ENCODE measurements around the gene COL10A1. TPM values are rescaled to one million over a fixed set of nuclear protein-coding genes. Genes with fewer than 3 reads are reported as not detected.

Gene COL10A1
- total and polyA plus RNA-seq, 9 donors: 0.18 to 4.4 (median 0.70) TPM; not detected in 1

DNA sequence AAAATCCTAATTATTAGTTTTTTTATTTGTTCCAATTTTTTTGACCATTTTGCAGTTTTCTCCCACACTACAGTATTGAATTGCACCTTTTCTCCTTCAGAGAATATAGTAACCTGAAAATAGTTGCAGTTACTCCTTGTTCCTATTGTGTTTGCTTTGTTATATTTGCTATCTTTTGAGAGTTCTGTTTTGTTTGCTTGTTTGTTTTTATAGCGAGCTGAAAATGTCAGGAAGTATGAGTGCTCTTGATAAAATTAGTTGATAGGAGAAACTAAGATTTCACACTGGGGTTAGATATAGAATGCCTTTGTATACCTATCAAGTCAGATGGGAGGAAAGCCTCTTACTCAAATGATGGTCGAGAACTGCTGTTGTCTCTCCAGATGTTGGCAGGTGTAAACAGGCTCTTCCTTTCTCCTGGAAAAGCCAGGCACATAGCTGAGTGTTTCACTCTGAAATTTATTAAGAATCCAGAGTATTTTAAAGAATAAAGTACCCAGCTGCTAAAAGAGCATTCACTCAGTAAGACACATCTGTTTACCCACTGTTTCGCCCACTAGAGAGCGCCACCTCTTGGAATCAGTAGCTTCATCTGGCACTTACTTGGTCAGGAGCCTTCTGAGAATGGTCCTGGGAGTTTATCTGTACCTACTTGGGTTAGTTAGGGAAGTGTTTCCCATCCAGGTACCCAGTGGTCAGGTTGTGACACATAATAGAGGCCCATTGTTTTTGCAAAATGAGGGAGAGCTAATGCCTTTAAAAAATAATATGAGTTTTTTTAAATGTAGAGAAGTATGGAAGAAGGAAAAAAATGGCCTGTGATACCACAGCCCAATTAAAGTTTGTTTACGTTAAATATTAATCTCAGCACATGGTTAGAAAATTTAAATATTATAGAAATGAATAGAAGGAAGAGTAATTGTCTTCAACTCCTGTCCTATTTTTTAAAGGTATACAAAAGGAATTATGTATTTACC is 14.1 kb downstream of the COL10A1 start:
- no peak for DNase-seq
- 78 to 81% (median 81%) methylated on average over 5 of the region's 5 CpGs for WGBS, 3 donors
- intact Hi-C loops (cut with DNase I): no loop called here
- Histone ChIP-seq H3K36me3 (no peaks in the 10 kb centered on the region), H3K4me3 (no peak overlapping the region), H3K27me3 (no peaks in the 10 kb centered on the region), H3K9me3 (no peaks in the 10 kb centered on the region), H3K27ac (no peak overlapping the region), H3K4me1 (ENCODE audit: insufficient read depth) (no peaks in the 10 kb centered on the region)
- TF ChIP-seq POLR2A (IDR thresholded peaks at IDR 0.05) (no peak), EP300 (IDR thresholded peaks at IDR 0.05) (no peak)
- TF ChIP-seq, protein P1, sequence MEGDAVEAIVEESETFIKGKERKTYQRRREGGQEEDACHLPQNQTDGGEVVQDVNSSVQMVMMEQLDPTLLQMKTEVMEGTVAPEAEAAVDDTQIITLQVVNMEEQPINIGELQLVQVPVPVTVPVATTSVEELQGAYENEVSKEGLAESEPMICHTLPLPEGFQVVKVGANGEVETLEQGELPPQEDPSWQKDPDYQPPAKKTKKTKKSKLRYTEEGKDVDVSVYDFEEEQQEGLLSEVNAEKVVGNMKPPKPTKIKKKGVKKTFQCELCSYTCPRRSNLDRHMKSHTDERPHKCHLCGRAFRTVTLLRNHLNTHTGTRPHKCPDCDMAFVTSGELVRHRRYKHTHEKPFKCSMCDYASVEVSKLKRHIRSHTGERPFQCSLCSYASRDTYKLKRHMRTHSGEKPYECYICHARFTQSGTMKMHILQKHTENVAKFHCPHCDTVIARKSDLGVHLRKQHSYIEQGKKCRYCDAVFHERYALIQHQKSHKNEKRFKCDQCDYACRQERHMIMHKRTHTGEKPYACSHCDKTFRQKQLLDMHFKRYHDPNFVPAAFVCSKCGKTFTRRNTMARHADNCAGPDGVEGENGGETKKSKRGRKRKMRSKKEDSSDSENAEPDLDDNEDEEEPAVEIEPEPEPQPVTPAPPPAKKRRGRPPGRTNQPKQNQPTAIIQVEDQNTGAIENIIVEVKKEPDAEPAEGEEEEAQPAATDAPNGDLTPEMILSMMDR (IDR thresholded peaks at IDR 0.05): no peak

DNA sequence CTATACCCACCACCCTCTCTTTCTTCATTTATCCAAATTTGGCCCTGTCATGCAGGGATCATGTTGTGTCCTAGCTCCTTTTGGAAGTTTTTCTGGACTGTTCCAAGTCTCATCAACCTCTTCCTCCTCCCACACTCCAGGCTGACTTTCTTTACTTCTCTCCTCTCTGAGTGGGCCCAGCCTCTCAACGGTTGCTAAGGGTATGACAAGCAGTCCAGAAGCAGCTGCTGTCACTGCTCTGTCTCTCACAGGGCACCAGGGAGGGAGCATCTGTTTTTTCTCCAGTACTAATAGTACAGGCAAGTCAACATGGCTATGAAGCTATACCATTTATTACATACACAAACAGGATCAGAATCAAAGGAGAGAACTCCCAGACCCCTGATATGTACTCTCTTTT is 17.1 kb downstream of the COL10A1 start:
- WGBS, 3 donors: 24 to 41% (median 39%) methylated on average over 1 of the region's 1 CpG
- Histone ChIP-seq H3K27me3 (no peaks in the 10 kb centered on the region), H3K27ac (no peak overlapping the region), H3K4me1 (ENCODE audit: insufficient read depth) (no peaks in the 10 kb centered on the region), H3K9me3 (no peaks in the 10 kb centered on the region), H3K36me3 (no peaks in the 10 kb centered on the region), H3K4me3 (no peak overlapping the region)
- intact Hi-C loops (cut with DNase I): no loop called here
- no peak for TF ChIP-seq EP300 (IDR thresholded peaks at IDR 0.05)
- TF ChIP-seq POLR2A (IDR thresholded peaks at IDR 0.05): no peak
- DNase-seq: no peak

DNA sequence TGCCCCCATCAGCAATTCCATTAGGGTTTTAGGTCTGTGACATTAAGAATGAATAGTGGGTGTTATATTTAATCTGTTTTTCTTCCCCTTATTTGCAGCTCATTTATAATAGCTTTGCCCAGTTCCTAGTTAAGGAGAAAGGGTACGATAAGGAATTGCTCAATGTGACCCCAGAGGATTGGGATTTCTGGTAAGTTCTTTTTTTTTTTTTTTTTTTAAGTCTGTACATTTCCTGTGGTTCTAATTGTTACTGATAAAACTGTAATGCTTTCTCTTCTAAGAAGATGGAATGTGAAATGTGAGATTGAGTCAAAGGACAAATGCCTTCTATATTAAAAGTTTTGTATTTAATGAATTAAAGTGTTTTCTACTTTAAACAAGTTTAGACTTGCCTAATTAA is 19.8 kb downstream of the COL10A1 start:
- H3K4me1 ChIP-seq (ENCODE audit: insufficient read depth): no peaks in the 10 kb centered on the region
- TF ChIP-seq POLR2A (IDR thresholded peaks at IDR 0.05): no peak
- TF ChIP-seq, protein P1 (IDR thresholded peaks at IDR 0.05): no peak
- no peak for TF ChIP-seq EP300 (IDR thresholded peaks at IDR 0.05)
- H3K27me3 ChIP-seq: no peaks in the 10 kb centered on the region
- intact Hi-C loops (cut with DNase I): no loop called here
- H3K4me3 ChIP-seq: no peak overlapping the region
- H3K27ac ChIP-seq: no peak overlapping the region
- WGBS, 3 donors: 4 to 13% (median 5%) methylated on average over 1 of the region's 1 CpG
- no peaks in the 10 kb centered on the region for H3K9me3 ChIP-seq
- H3K36me3 ChIP-seq: no peaks in the 10 kb centered on the region
- DNase-seq: no peak

DNA sequence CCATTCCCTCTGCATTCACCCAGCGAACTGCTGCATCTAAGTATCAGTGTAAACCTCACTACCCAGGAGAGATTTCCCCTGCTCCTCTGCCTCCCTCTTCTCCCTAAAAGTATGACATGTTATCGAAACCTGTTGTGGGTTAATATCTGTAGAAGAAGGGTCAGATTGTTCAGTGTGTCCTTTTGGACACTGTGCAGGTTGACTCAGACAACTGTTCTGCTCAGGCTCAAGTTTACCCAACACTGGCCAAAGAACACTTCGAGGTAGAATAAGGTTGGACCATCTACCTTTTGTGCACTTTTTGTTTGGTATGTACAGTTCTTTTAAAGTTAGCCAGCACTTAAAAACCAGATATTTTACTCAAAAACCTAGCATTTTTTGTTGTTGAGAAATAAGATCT is 20.7 kb downstream of the COL10A1 start:
- Histone ChIP-seq H3K27ac (no peak overlapping the region), H3K4me3 (no peak overlapping the region), H3K9me3 (no peaks in the 10 kb centered on the region), H3K27me3 (no peaks in the 10 kb centered on the region), H3K4me1 (ENCODE audit: insufficient read depth) (no peaks in the 10 kb centered on the region), H3K36me3 (no peaks in the 10 kb centered on the region)
- 91 to 94% (median 93%) methylated on average over 3 of the region's 3 CpGs for WGBS, 3 donors
- intact Hi-C loops (cut with DNase I): no loop called here
- no peak for DNase-seq
- TF ChIP-seq EP300 (IDR thresholded peaks at IDR 0.05) (no peak), POLR2A (IDR thresholded peaks at IDR 0.05) (no peak)
- TF ChIP-seq, protein P1 (IDR thresholded peaks at IDR 0.05): no peak

DNA sequence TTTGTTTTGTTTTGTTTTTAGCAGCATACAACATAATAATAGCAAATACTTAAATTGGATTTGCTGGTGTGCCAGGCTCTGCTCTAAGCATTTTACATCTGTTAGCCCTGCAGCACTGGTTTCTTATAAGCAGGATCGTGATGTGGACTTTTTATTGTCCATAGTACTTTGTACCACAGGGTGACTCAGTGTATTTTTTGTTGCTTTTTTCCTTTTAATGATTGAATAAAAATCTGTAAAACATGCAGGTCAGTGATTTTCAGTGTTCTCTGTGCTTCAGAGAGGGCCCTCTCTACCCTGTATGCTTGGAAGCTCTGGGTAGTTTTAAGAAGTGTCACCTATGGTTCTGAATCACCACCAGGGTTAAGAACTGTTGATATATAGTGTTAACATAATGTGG is 21.3 kb downstream of the COL10A1 start:
- intact Hi-C loops (cut with DNase I): no loop called here
- TF ChIP-seq POLR2A (IDR thresholded peaks at IDR 0.05): no peak
- TF ChIP-seq, protein P1 (IDR thresholded peaks at IDR 0.05): no peak
- TF ChIP-seq EP300 (IDR thresholded peaks at IDR 0.05): no peak
- WGBS, 3 donors: 93 to 100% (median 97%) methylated on average over 1 of the region's 1 CpG
- H3K4me3 ChIP-seq: no peak overlapping the region
- DNase-seq: no peak
- H3K36me3 ChIP-seq: no peaks in the 10 kb centered on the region
- no peak overlapping the region for H3K27ac ChIP-seq
- H3K9me3 ChIP-seq: no peaks in the 10 kb centered on the region
- H3K27me3 ChIP-seq: no peaks in the 10 kb centered on the region
- no peaks in the 10 kb centered on the region for H3K4me1 ChIP-seq (ENCODE audit: insufficient read depth)
